Rectal smooth muscle tissue (tissue), 1 donor: ENCODE results near the gene TATDN2.

ENCODE experiments used
- H3K27ac ChIP-seq: one replicate; pipeline ENCODE4 v1.7.0; 2013; ENCODE audit warnings: low read depth, low read length, inconsistent platforms
- H3K27me3 ChIP-seq: one replicate; pipeline ENCODE4 v1.7.0; 2013; ENCODE audit warnings: low read length; ENCODE audit not compliant: control insufficient read depth, insufficient read depth
- H3K36me3 ChIP-seq: one replicate; pipeline ENCODE4 v1.7.0; 2013; ENCODE audit warnings: low read length; ENCODE audit not compliant: control insufficient read depth, insufficient read depth
- H3K4me1 ChIP-seq: one replicate; pipeline ENCODE4 v1.7.0; 2013; ENCODE audit warnings: low read length; ENCODE audit not compliant: control insufficient read depth, insufficient read depth
- H3K4me3 ChIP-seq: one replicate; pipeline ENCODE4 v1.7.0; 2013; ENCODE audit warnings: low read length
- H3K9ac ChIP-seq: one replicate; pipeline ENCODE4 v1.7.0; 2013; ENCODE audit warnings: low read length

The TATDN2 gene

GRCh38 chr3:10319804-10320203, 71.5 kb downstream of the TATDN2 start:
- no peaks in the 10 kb centered on the region for H3K27me3 ChIP-seq
- H3K27ac ChIP-seq = no peak overlapping the region
- H3K4me1 ChIP-seq = peaks cover 11% of the 10 kb centered on the region

GRCh38 chr3:10320320-10320677, 72.0 kb downstream of the TATDN2 start:
- Histone ChIP-seq H3K27me3 (no peaks in the 10 kb centered on the region), H3K36me3 (peaks cover 13% of the 10 kb centered on the region), H3K4me1 (peaks cover 11% of the 10 kb centered on the region), H3K4me3 (peak overlapping the region; percentile 93), H3K27ac (peak overlapping the region; percentile 51), H3K9ac (peak overlapping the region; percentile 53)

More at GRCh38 chr3:10319804-10320203, 71.5 kb downstream of the TATDN2 start:
- no peak overlapping the region for H3K9ac ChIP-seq
- peak overlapping the region; percentile 93 for H3K4me3 ChIP-seq
- peaks cover 16% of the 10 kb centered on the region for H3K36me3 ChIP-seq

GRCh38 chr3:10321630-10322351, 73.5 kb downstream of the TATDN2 start:
- peaks cover 8% of the 10 kb centered on the region for H3K36me3 ChIP-seq
- H3K4me3 ChIP-seq = no peak overlapping the region
- no peaks in the 10 kb centered on the region for H3K27me3 ChIP-seq
- H3K9ac ChIP-seq = no peak overlapping the region
- H3K4me1 ChIP-seq = peaks cover 11% of the 10 kb centered on the region
- no peak overlapping the region for H3K27ac ChIP-seq

GRCh38 chr3:10322352-10322710, 74.1 kb downstream of the TATDN2 start:
- Histone ChIP-seq H3K27ac (no peak overlapping the region), H3K4me1 (peaks cover 11% of the 10 kb centered on the region), H3K36me3 (peaks cover 8% of the 10 kb centered on the region), H3K9ac (no peak overlapping the region), H3K27me3 (no peaks in the 10 kb centered on the region), H3K4me3 (no peak overlapping the region)

- Histone ChIP-seq H3K9ac (no peak overlapping the region), H3K36me3 (no peaks in the 10 kb centered on the region), H3K27me3 (peaks cover 7% of the 10 kb centered on the region), H3K4me3 (no peak overlapping the region), H3K27ac (no peak overlapping the region), H3K4me1 (no peaks in the 10 kb centered on the region)
Observed at GRCh38 chr3:10327592-10327991, 79.3 kb downstream of the TATDN2 start.

GRCh38 chr3:10328460-10329071, 80.3 kb downstream of the TATDN2 start:
- Histone ChIP-seq H3K4me3 (no peak overlapping the region), H3K9ac (no peak overlapping the region), H3K27ac (no peak overlapping the region), H3K27me3 (peaks cover 7% of the 10 kb centered on the region), H3K36me3 (no peaks in the 10 kb centered on the region), H3K4me1 (no peaks in the 10 kb centered on the region)

GRCh38 chr3:10329495-10330015, 81.3 kb downstream of the TATDN2 start:
- H3K9ac ChIP-seq = no peak overlapping the region
- no peak overlapping the region for H3K4me3 ChIP-seq
- peaks cover 7% of the 10 kb centered on the region for H3K27me3 ChIP-seq
- H3K27ac ChIP-seq = no peak overlapping the region
- no peaks in the 10 kb centered on the region for H3K36me3 ChIP-seq
- H3K4me1 ChIP-seq = no peaks in the 10 kb centered on the region

- no peak overlapping the region for H3K27ac ChIP-seq
- H3K27me3 ChIP-seq = peaks cover 7% of the 10 kb centered on the region
- no peaks in the 10 kb centered on the region for H3K4me1 ChIP-seq
- no peak overlapping the region for H3K9ac ChIP-seq
- H3K36me3 ChIP-seq = no peaks in the 10 kb centered on the region
- H3K4me3 ChIP-seq = no peak overlapping the region
Observed at GRCh38 chr3:10330319-10330718, 82.1 kb downstream of the TATDN2 start.
